Hepatocyte (in vitro differentiated cells): ENCODE data around the gene PRSS48. TPM values are rescaled to one million over a fixed set of nuclear protein-coding genes. Genes with fewer than 3 reads are reported as not detected.

Experiments
- DNase-seq: peaks from one replicate; pipeline ENCODE4 v3.0.0-alpha.2; 2016; ENCODE audit warnings: low spot score
- H2AFZ ChIP-seq: fragments of 200-600 bp; sonication (generic); 2 replicates; pipeline ENCODE4 v1.6.0; 2016; ENCODE audit warnings: antibody characterized with exemption, mild to moderate bottlenecking
- H3K27ac ChIP-seq: fragments of 200-600 bp; sonication (generic); 2 replicates; pipeline ENCODE4 v1.5.1; 2016; ENCODE audit warnings: mild to moderate bottlenecking
- H3K27me3 ChIP-seq: fragments of 200-600 bp; sonication (generic); 2 replicates; pipeline ENCODE4 v1.6.1; 2016
- H3K36me3 ChIP-seq: fragments of 200-600 bp; sonication (generic); replicated peaks from 2 replicates; pipeline ENCODE4 v1.5.1; 2016; ENCODE audit warnings: low read depth; ENCODE audit not compliant: insufficient read depth
- H3K4me1 ChIP-seq: fragments of 200-600 bp; sonication (generic); 2 replicates; pipeline ENCODE4 v1.5.1; 2016; ENCODE audit warnings: mild to moderate bottlenecking, moderate library complexity; ENCODE audit not compliant: insufficient read depth
- H3K4me2 ChIP-seq: fragments of 200-600 bp; sonication (generic); 2 replicates; pipeline ENCODE4 v1.6.0; 2016
- H3K4me3 ChIP-seq: fragments of 200-600 bp; sonication (generic); 2 replicates; pipeline ENCODE4 v1.5.1; 2016; ENCODE audit warnings: mild to moderate bottlenecking
- H3K79me2 ChIP-seq: fragments of 200-600 bp; sonication (generic); 2 replicates; pipeline ENCODE4 v1.6.0; 2017; ENCODE audit warnings: mild to moderate bottlenecking
- H3K9me2 ChIP-seq: fragments of 200-600 bp; sonication (generic); replicated peaks from 2 replicates; pipeline ENCODE4 v1.6.0; 2017; ENCODE audit warnings: mild to moderate bottlenecking; ENCODE audit not compliant: insufficient read depth
- H3K9me3 ChIP-seq: fragments of 200-600 bp; sonication (generic); 2 replicates; pipeline ENCODE4 v1.5.1; 2016; ENCODE audit warnings: low read depth, mild to moderate bottlenecking
- H4K20me1 ChIP-seq: fragments of 200-600 bp; sonication (generic); 2 replicates; pipeline ENCODE4 v1.6.0; 2016; ENCODE audit warnings: mild to moderate bottlenecking; ENCODE audit not compliant: insufficient read depth, poor library complexity, severe bottlenecking
- CTCF ChIP-seq: fragments of 200-600 bp; sonication (generic); IDR thresholded peaks from 2 replicates; pipeline ENCODE4 v1.5.1; 2016; ENCODE audit warnings: antibody characterized with exemption, mild to moderate bottlenecking; ENCODE audit not compliant: poor library complexity
- EZH2 ChIP-seq: fragments of 200-600 bp; sonication (generic); IDR thresholded peaks from 2 replicates; pipeline ENCODE4 v1.6.1; 2016; ENCODE audit warnings: antibody characterized with exemption, mild to moderate bottlenecking, borderline replicate concordance
- EZH2phosphoT487 ChIP-seq: fragments of 200-600 bp; sonication (generic); IDR thresholded peaks from one replicate; pipeline ENCODE4 v1.6.1; 2018; ENCODE audit warnings: antibody characterized with exemption, mild to moderate bottlenecking, low read depth, moderate library complexity; ENCODE audit not compliant: unreplicated experiment, severe bottlenecking
- WGBS: methylation state at CpG from one replicate; pipeline ENCODE4 v1.1.6; 2016; ENCODE audit warnings: low lambda C conversion rate; ENCODE audit errors: missing lambda C conversion rate; 5-methylcytosine and 5-hydroxymethylcytosine counted together
- polyA plus RNA-seq: library from polyadenylated mRNA; unstranded; fragments of >200 nt; fragmentation: Nextera tagmentation; extraction: Ambion mirVana; gene quantifications from 2 replicates; pipeline ENCODE4 v1.2.1, GENCODE V29; 2016
- total RNA-seq: library from RNA; depleted of rRNA; stranded (reverse); fragments of >200 nt; gene quantifications from 2 replicates; pipeline ENCODE4 v1.2.3, GENCODE V29; 2014

Gene PRSS48
- total and polyA plus RNA-seq, 2 experiments from 2014 or later: 0.79 TPM; not detected in 1

- Histone ChIP-seq H3K4me3 (no peak overlapping the region), H2AFZ (no peak overlapping the region), H3K9me3 (no peaks in the 10 kb centered on the region), H3K36me3 (peaks cover 2% of the 10 kb centered on the region), H3K27me3 (no peaks in the 10 kb centered on the region), H3K27ac (no peak overlapping the region), H3K4me2 (no peak overlapping the region), H3K9me2 (no peaks in the 10 kb centered on the region), H3K4me1 (peaks cover 5% of the 10 kb centered on the region), H4K20me1 (no peaks in the 10 kb centered on the region), H3K79me2 (peaks cover 32% of the 10 kb centered on the region)
- TF ChIP-seq EZH2phosphoT487 (no peak), EZH2 (no peak), CTCF (no peak)
- 65% methylated on average over 2 of the region's 2 CpGs for WGBS
- no peak for DNase-seq
Measured at GRCh38 chr4:151246742-151247141, 30.2 kb upstream of the PRSS48 start.

- Histone ChIP-seq H3K9me2 (no peaks in the 10 kb centered on the region), H3K79me2 (peaks cover 30% of the 10 kb centered on the region), H3K9me3 (no peaks in the 10 kb centered on the region), H3K4me2 (no peak overlapping the region), H4K20me1 (no peaks in the 10 kb centered on the region), H3K4me1 (peaks cover 5% of the 10 kb centered on the region), H3K27ac (no peak overlapping the region), H2AFZ (no peak overlapping the region), H3K4me3 (no peak overlapping the region), H3K27me3 (no peaks in the 10 kb centered on the region), H3K36me3 (peaks cover 2% of the 10 kb centered on the region)
- no peak for DNase-seq
- TF ChIP-seq EZH2 (no peak), CTCF (no peak), EZH2phosphoT487 (no peak)
- WGBS: 81% methylated on average over 2 of the region's 2 CpGs
Measured at GRCh38 chr4:151247395-151247794, 29.6 kb upstream of the PRSS48 start.

GRCh38 chr4:151248519-151248918, 28.4 kb upstream of the PRSS48 start:
- WGBS: 94% methylated on average over 2 of the region's 2 CpGs
- no peak overlapping the region for H3K4me3 ChIP-seq
- H3K4me2 ChIP-seq: no peak overlapping the region
- no peaks in the 10 kb centered on the region for H4K20me1 ChIP-seq
- peaks cover 39% of the 10 kb centered on the region for H3K79me2 ChIP-seq
- no peak overlapping the region for H2AFZ ChIP-seq
- H3K27me3 ChIP-seq: no peaks in the 10 kb centered on the region
- no peak for DNase-seq
- no peak for TF ChIP-seq EZH2phosphoT487
- no peak for TF ChIP-seq CTCF
- TF ChIP-seq EZH2: no peak
- H3K9me3 ChIP-seq: no peaks in the 10 kb centered on the region
- H3K4me1 ChIP-seq: peaks cover 5% of the 10 kb centered on the region
- H3K36me3 ChIP-seq: peaks cover 2% of the 10 kb centered on the region
- no peak overlapping the region for H3K27ac ChIP-seq
- H3K9me2 ChIP-seq: no peaks in the 10 kb centered on the region

- no peak overlapping the region for H2AFZ ChIP-seq
- no peaks in the 10 kb centered on the region for H3K9me3 ChIP-seq
- no peak overlapping the region for H3K27ac ChIP-seq
- H3K79me2 ChIP-seq: peaks cover 37% of the 10 kb centered on the region
- 55% methylated on average over 5 of the region's 5 CpGs for WGBS
- no peak overlapping the region for H3K4me3 ChIP-seq
- DNase-seq: no peak
- H3K9me2 ChIP-seq: no peaks in the 10 kb centered on the region
- no peaks in the 10 kb centered on the region for H4K20me1 ChIP-seq
- H3K4me2 ChIP-seq: no peak overlapping the region
- H3K36me3 ChIP-seq: peaks cover 2% of the 10 kb centered on the region
- peaks cover 5% of the 10 kb centered on the region for H3K4me1 ChIP-seq
- H3K27me3 ChIP-seq: no peaks in the 10 kb centered on the region
- TF ChIP-seq EZH2phosphoT487: no peak
Measured at GRCh38 chr4:151250706-151251105, 26.3 kb upstream of the PRSS48 start.
